Smooth muscle cell (in vitro differentiated cells): ENCODE results near the gene UTY. TPM values are rescaled to one million over a fixed set of nuclear protein-coding genes. Genes with fewer than 3 reads are reported as not detected.

Experiments used
- DNase-seq: peaks from one replicate; lab custom pipeline; 2025; ENCODE audit not compliant: unreplicated experiment; lab: John Stamatoyannopoulos, UW
- H2AFZ ChIP-seq: fragments of 200-600 bp; sonication (generic); 2 replicates; pipeline ENCODE4 v1.6.0; 2016; ENCODE audit warnings: antibody characterized with exemption, low read depth, mild to moderate bottlenecking
- H3F3A ChIP-seq: fragments of 200-600 bp; sonication (generic); 2 replicates; pipeline ENCODE4 v1.6.0; 2017; ENCODE audit warnings: antibody characterized with exemption, low read depth
- H3K27ac ChIP-seq: fragments of 200-600 bp; sonication (generic); 2 replicates; pipeline ENCODE4 v1.5.1; 2016; ENCODE audit warnings: low read depth, mild to moderate bottlenecking
- H3K27me3 ChIP-seq: fragments of 200-600 bp; sonication (generic); 2 replicates; pipeline ENCODE4 v1.6.1; 2016; ENCODE audit warnings: low read depth, mild to moderate bottlenecking
- H3K36me3 ChIP-seq: fragments of 200-600 bp; sonication (generic); 2 replicates; pipeline ENCODE4 v1.5.1; 2016; ENCODE audit warnings: low read depth
- H3K4me1 ChIP-seq: fragments of 200-600 bp; sonication (generic); 2 replicates; pipeline ENCODE4 v1.5.1; 2016; ENCODE audit warnings: low read depth
- H3K4me2 ChIP-seq: fragments of 200-600 bp; sonication (generic); 2 replicates; pipeline ENCODE4 v1.6.0; 2016; ENCODE audit warnings: mild to moderate bottlenecking
- H3K4me3 ChIP-seq: fragments of 200-600 bp; sonication (generic); 2 replicates; pipeline ENCODE4 v1.5.1; 2016; ENCODE audit warnings: mild to moderate bottlenecking
- H3K79me2 ChIP-seq: fragments of 200-600 bp; sonication (generic); 2 replicates; pipeline ENCODE4 v1.6.0; 2016; ENCODE audit warnings: low read depth, mild to moderate bottlenecking
- H3K9ac ChIP-seq: fragments of 200-600 bp; sonication (generic); 2 replicates; pipeline ENCODE4 v1.6.0; 2016; ENCODE audit warnings: low read depth
- H3K9me3 ChIP-seq: fragments of 200-600 bp; sonication (generic); replicated peaks from 2 replicates; pipeline ENCODE4 v1.5.1; 2016; ENCODE audit warnings: low read depth
- H4K20me1 ChIP-seq: fragments of 200-600 bp; sonication (generic); 2 replicates; pipeline ENCODE4 v1.6.0; 2016; ENCODE audit warnings: low read depth
- WGBS: methylation state at CpG from one replicate; pipeline ENCODE4 v1.1.7; 2016; ENCODE audit warnings: low lambda C conversion rate; 5-methylcytosine and 5-hydroxymethylcytosine counted together
- polyA plus RNA-seq: library from polyadenylated mRNA; unstranded; fragments of >200 nt; fragmentation: Nextera tagmentation; extraction: Ambion mirVana; gene quantifications from 2 replicates; pipeline ENCODE4 v1.2.1, GENCODE V29; 2016
- total RNA-seq: library from RNA; depleted of rRNA; stranded (reverse); fragments of >200 nt; gene quantifications from 2 replicates; pipeline ENCODE4 v1.2.3, GENCODE V29; 2014
- TF ChIP-seq, protein P1 (sequence below): fragments of 200-600 bp; sonication (generic); IDR thresholded peaks from 2 replicates; pipeline ENCODE4 v1.5.1; 2017; ENCODE audit warnings: borderline replicate concordance, mild to moderate bottlenecking, antibody characterized with exemption; ENCODE audit not compliant: insufficient read depth, poor library complexity, severe bottlenecking

Gene UTY
- total and polyA plus RNA-seq, 2 experiments from 2014 or later = not detected

DNA sequence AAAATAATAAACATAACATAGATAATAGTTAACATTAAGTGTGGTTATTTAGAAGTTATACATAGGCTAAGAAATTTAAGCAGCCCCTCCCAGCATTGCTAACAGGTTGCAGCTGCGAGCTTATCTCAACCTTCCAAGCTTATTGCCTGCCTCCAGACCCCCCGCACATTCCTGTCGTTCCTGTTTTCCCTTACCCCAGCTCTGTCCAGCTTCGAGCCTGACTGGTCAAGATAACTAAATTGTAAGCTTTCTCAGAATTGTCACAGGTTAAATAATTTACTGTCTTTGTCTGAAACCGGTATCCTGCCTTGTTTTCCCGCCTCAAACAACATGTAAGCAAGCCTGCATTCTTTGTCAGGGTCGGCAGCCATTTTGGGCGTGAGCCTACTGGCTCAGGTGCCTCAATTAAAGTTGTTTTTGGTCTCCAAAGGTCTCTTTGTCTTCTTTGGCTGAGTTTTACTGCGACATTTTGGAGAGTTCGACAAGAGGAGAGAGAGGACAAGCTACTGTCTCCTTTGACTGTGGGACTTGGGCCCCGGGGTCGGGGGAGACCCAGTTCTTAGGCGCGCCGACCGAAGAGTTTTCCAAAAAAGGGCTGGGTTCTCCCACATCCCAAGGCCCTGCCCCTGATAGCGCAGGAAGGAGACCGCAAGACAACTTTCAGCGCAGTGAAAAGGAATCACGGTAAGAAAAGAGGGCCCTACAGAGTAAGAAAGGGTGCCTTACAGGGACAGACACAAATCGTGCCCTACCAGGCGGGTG, 44.4 kb downstream of the UTY start:
- Histone ChIP-seq H3K79me2 (no peaks in the 10 kb centered on the region), H3K4me1 (no peaks in the 10 kb centered on the region), H3K27ac (no peak overlapping the region), H2AFZ (no peak overlapping the region), H3K9ac (no peak overlapping the region), H3K27me3 (no peaks in the 10 kb centered on the region), H3K9me3 (no peaks in the 10 kb centered on the region), H3K36me3 (no peaks in the 10 kb centered on the region), H3K4me3 (no peak overlapping the region), H3K4me2 (no peak overlapping the region), H4K20me1 (no peaks in the 10 kb centered on the region), H3F3A (no peaks in the 10 kb centered on the region)
- no CpG with 5 or more reads among the region's 22 CpGs for WGBS
- TF ChIP-seq, protein P1, sequence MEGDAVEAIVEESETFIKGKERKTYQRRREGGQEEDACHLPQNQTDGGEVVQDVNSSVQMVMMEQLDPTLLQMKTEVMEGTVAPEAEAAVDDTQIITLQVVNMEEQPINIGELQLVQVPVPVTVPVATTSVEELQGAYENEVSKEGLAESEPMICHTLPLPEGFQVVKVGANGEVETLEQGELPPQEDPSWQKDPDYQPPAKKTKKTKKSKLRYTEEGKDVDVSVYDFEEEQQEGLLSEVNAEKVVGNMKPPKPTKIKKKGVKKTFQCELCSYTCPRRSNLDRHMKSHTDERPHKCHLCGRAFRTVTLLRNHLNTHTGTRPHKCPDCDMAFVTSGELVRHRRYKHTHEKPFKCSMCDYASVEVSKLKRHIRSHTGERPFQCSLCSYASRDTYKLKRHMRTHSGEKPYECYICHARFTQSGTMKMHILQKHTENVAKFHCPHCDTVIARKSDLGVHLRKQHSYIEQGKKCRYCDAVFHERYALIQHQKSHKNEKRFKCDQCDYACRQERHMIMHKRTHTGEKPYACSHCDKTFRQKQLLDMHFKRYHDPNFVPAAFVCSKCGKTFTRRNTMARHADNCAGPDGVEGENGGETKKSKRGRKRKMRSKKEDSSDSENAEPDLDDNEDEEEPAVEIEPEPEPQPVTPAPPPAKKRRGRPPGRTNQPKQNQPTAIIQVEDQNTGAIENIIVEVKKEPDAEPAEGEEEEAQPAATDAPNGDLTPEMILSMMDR = no peak
- DNase-seq = no peak

DNA sequence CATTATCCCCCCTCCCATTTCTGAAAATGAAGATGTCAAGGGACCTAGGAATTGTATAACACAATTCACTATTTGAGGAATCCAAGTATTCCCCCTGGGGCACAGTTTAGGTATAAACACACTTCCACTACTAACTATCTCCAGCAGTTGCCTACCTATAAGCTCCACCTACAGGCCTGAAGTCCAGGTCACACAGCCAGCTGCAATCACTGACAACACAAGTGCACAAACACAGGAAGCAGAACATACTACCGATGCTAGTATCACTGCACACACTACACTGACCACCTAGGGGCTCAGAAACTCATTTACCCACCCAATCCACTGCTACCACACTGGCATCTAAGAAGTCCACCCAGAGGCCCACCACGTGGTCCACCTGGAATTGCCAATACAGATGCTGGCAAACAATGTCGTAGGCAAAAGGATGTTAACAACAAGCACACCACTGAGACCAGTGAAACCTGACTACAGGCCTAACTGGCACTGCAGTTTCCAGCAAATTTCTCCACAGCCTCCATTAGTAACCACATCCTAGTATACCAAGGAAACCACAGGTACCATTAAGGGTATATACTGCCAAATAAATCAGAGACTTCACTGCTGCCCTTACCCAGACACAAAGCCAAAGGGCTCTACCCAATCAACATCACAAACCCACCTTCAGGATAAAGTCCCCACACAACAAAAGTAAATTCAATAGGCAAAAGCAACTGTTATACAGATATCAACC, 47.4 kb downstream of the UTY start:
- no peaks in the 10 kb centered on the region for H3K27me3 ChIP-seq
- no CpG with 5 or more reads among the region's 3 CpGs for WGBS

DNA sequence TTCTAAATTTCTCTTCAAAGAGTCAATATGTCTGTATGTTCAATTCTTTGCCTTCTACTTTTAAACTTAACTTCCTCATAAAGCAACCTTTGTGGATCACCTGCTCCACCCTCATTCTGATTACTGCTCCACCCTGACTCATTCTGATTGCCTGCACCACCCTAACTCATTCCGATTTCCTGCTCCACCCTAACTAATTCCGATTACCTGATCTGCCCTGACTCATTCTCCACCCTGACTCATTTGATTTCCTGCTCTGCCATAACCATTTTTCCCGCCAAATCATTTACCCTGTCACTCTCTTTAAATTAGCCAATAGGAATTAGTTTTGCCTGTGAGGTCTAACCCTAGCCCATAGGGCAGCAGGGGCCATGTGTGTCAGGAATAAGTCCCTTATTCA, 50.3 kb downstream of the UTY start:
- Histone ChIP-seq H3K4me2 (no peak overlapping the region), H2AFZ (no peak overlapping the region), H3K27ac (no peak overlapping the region), H3K9ac (no peak overlapping the region), H3K27me3 (no peaks in the 10 kb centered on the region), H3F3A (no peaks in the 10 kb centered on the region), H3K4me3 (no peak overlapping the region), H3K4me1 (no peaks in the 10 kb centered on the region), H3K79me2 (no peaks in the 10 kb centered on the region), H3K9me3 (no peaks in the 10 kb centered on the region), H3K36me3 (no peaks in the 10 kb centered on the region), H4K20me1 (no peaks in the 10 kb centered on the region)
- DNase-seq = no peak
- WGBS = no CpG with 5 or more reads among the region's 3 CpGs
- TF ChIP-seq, protein P1 = no peak

More for the DNA sequence above, 47.4 kb downstream of the UTY start:
- H3F3A ChIP-seq = no peaks in the 10 kb centered on the region
- H3K9ac ChIP-seq = no peak overlapping the region
- no peaks in the 10 kb centered on the region for H3K79me2 ChIP-seq
- no peak for DNase-seq
- H3K27ac ChIP-seq = no peak overlapping the region
- no peak overlapping the region for H3K4me2 ChIP-seq
- no peak overlapping the region for H2AFZ ChIP-seq
- TF ChIP-seq, protein P1 = no peak
- no peaks in the 10 kb centered on the region for H3K4me1 ChIP-seq
- H3K9me3 ChIP-seq = no peaks in the 10 kb centered on the region
- H4K20me1 ChIP-seq = no peaks in the 10 kb centered on the region
- no peaks in the 10 kb centered on the region for H3K36me3 ChIP-seq
- no peak overlapping the region for H3K4me3 ChIP-seq
